Activated naive CD8-positive, alpha-beta T cell treated with anti-CD3 and anti-CD28 coated beads, Interleukin-2, amount 50 U/mL, for 24 hours (primary cell): ENCODE measurements around the gene SEPTIN2.

Experiments
- ATAC-seq: fragments of 150-1000 bp; cut with Tn5 transposase; one replicate; pipeline ENCODE4 v1.10.0; 2021
- DNase-seq: peaks from one replicate; pipeline ENCODE4 v3.0.0; 2021
- H3K27ac Mint-ChIP-seq: one replicate; pipeline ENCODE4 v1.8.0; 2021; ENCODE audit warnings: mild to moderate bottlenecking, mixed read lengths
- H3K27me3 Mint-ChIP-seq: one replicate; pipeline ENCODE4 v1.8.0; 2021; ENCODE audit warnings: mixed read lengths
- H3K36me3 Mint-ChIP-seq: one replicate; pipeline ENCODE4 v1.8.0; 2021; ENCODE audit warnings: low read depth, mixed read lengths
- H3K4me1 Mint-ChIP-seq: one replicate; pipeline ENCODE4 v1.8.0; 2021; ENCODE audit warnings: mixed read lengths
- H3K4me3 Mint-ChIP-seq: one replicate; pipeline ENCODE4 v1.8.0; 2021; ENCODE audit warnings: mild to moderate bottlenecking, moderate library complexity, mixed read lengths
- H3K9me3 Mint-ChIP-seq: one replicate; pipeline ENCODE4 v1.8.0; 2021; ENCODE audit warnings: mixed read lengths

Gene SEPTIN2

DNA sequence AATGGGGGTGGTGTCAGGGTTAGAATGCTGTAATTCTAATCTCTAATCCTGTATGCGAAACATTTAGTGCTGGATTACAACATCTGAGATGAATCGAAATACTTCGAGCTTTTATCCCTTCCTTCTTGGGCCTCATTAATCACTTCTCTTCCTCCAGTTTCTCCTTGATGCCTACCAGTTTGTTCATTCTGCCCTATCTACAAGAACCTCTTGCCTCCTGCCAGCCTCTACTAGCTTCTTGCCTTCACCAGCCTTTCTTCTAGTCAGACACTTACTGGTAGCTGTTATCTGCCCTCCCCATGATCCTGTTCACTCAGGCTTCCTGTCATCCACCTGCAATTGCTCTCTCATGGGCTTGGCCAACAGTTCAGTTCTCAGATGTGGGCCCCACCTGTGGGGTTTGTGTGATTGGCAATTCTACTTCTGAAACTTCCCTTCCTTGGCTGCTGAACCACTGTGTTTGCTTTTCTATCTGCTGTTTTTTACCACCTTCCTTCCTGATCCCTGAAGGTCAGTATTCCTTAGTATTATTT lies 25.0 kb downstream of the SEPTIN2 start:
- DNase-seq (no peak), ATAC-seq (no peak)
- no peak overlapping the region for H3K4me3 Mint-ChIP-seq
- no peaks in the 10 kb centered on the region for H3K9me3 Mint-ChIP-seq
- H3K27ac Mint-ChIP-seq = no peak overlapping the region
- H3K27me3 Mint-ChIP-seq = no peaks in the 10 kb centered on the region
- H3K4me1 Mint-ChIP-seq = peaks cover 14% of the 10 kb centered on the region
- H3K36me3 Mint-ChIP-seq = peaks cover 56% of the 10 kb centered on the region

GRCh38 chr2:241344925-241345651 lies 29.4 kb downstream of the SEPTIN2 start:
- H3K36me3 Mint-ChIP-seq = peaks cover 49% of the 10 kb centered on the region
- DNase-seq = no peak
- H3K9me3 Mint-ChIP-seq = no peaks in the 10 kb centered on the region
- peaks cover 3% of the 10 kb centered on the region for H3K4me1 Mint-ChIP-seq
- H3K27ac Mint-ChIP-seq = no peak overlapping the region
- no peak for ATAC-seq
- no peak overlapping the region for H3K4me3 Mint-ChIP-seq
- H3K27me3 Mint-ChIP-seq = no peaks in the 10 kb centered on the region

DNA sequence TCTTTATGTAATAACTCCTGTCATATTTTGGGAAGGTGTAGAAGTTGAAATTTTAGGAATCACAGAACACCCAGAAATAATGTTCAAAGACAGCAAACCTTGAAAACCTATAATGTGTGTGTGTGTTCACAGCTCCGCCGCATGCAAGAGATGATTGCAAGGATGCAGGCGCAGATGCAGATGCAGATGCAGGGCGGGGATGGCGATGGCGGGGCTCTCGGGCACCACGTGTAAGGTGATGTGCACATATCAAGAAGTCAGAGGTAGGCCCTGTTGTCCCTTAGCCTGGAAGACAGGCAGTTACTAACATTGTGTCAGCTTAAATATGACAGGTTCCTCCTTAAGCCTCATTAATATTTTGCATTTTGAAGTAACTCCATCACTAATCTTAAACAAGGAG lies 34.2 kb downstream of the SEPTIN2 start:
- no peaks in the 10 kb centered on the region for H3K27me3 Mint-ChIP-seq
- no peak overlapping the region for H3K27ac Mint-ChIP-seq
- DNase-seq = no peak
- H3K4me1 Mint-ChIP-seq = peaks cover 2% of the 10 kb centered on the region
- H3K36me3 Mint-ChIP-seq = peaks cover 52% of the 10 kb centered on the region
- H3K4me3 Mint-ChIP-seq = no peak overlapping the region
- ATAC-seq = no peak
- no peaks in the 10 kb centered on the region for H3K9me3 Mint-ChIP-seq

GRCh38 chr2:241350530-241350877 lies 34.8 kb downstream of the SEPTIN2 start:
- DNase-seq = no peak
- ATAC-seq = no peak
- peak overlapping the region; percentile 28 for H3K27ac Mint-ChIP-seq
- no peak overlapping the region for H3K4me3 Mint-ChIP-seq
- no peaks in the 10 kb centered on the region for H3K27me3 Mint-ChIP-seq
- H3K9me3 Mint-ChIP-seq = no peaks in the 10 kb centered on the region
- peaks cover 3% of the 10 kb centered on the region for H3K4me1 Mint-ChIP-seq
- H3K36me3 Mint-ChIP-seq = peaks cover 52% of the 10 kb centered on the region

DNA sequence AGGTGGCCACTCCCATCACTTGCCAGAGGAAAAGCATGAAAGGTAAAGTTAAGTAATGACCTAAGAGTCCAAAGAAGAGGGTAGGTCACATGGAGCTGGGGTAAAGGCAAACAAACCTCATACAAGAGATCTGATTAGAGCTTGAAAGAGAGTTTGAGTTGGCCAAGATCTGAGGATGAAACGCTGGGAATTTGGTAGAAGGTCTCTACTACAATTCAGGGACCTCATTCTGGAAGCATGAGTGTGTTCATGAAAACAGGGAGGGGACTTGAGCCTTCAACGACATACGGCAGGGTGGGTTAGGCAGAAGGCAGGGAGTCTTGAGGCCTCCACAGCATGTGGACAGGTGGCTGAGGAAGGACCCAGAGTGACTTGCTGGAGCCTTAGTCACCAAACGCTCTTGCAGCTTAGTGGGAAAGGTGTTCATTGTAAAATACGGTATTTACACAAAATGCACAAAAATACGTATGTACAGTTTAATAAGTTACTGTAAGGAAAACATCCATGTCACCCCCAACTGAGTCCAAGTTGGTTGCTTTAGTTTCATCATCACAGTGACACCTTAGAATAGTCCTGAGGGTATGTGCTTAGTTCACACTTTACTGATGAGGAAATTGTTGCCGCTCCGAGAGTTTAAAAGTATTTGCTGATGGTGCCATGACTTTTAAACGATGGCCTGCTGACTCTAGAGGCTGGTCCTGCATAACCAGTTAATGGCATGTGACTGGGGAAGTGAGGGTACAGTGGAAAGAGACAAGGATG lies 35.3 kb downstream of the SEPTIN2 start:
- ATAC-seq (no peak), DNase-seq (no peak)
- Mint-ChIP-seq H3K4me1 (peaks cover 3% of the 10 kb centered on the region), H3K27ac (peak overlapping the region; percentile 28), H3K4me3 (no peak overlapping the region), H3K9me3 (no peaks in the 10 kb centered on the region), H3K27me3 (no peaks in the 10 kb centered on the region), H3K36me3 (peaks cover 48% of the 10 kb centered on the region)

- DNase-seq (no peak), ATAC-seq (no peak)
- Mint-ChIP-seq H3K4me3 (no peak overlapping the region), H3K27me3 (no peaks in the 10 kb centered on the region), H3K9me3 (no peaks in the 10 kb centered on the region), H3K4me1 (peaks cover 3% of the 10 kb centered on the region), H3K27ac (peak overlapping the region; percentile 47), H3K36me3 (peaks cover 46% of the 10 kb centered on the region)
Observed at GRCh38 chr2:241351640-241352031, 35.9 kb downstream of the SEPTIN2 start.

- DNase-seq (no peak), ATAC-seq (no peak)
- Mint-ChIP-seq H3K4me3 (no peak overlapping the region), H3K27ac (peak overlapping the region; percentile 47), H3K27me3 (no peaks in the 10 kb centered on the region), H3K36me3 (peaks cover 46% of the 10 kb centered on the region), H3K4me1 (peaks cover 7% of the 10 kb centered on the region), H3K9me3 (no peaks in the 10 kb centered on the region)
Observed at GRCh38 chr2:241352227-241352626, 36.5 kb downstream of the SEPTIN2 start.

GRCh38 chr2:241354668-241355658 lies 39.2 kb downstream of the SEPTIN2 start:
- DNase-seq (peak; percentile 65), ATAC-seq (peak; percentile 40)
- peaks cover 34% of the 10 kb centered on the region for H3K36me3 Mint-ChIP-seq
- H3K9me3 Mint-ChIP-seq = no peaks in the 10 kb centered on the region
- peak overlapping the region; percentile 31 for H3K27ac Mint-ChIP-seq
- peaks cover 27% of the 10 kb centered on the region for H3K4me1 Mint-ChIP-seq
- no peaks in the 10 kb centered on the region for H3K27me3 Mint-ChIP-seq
- H3K4me3 Mint-ChIP-seq = peak overlapping the region; percentile 14

DNA sequence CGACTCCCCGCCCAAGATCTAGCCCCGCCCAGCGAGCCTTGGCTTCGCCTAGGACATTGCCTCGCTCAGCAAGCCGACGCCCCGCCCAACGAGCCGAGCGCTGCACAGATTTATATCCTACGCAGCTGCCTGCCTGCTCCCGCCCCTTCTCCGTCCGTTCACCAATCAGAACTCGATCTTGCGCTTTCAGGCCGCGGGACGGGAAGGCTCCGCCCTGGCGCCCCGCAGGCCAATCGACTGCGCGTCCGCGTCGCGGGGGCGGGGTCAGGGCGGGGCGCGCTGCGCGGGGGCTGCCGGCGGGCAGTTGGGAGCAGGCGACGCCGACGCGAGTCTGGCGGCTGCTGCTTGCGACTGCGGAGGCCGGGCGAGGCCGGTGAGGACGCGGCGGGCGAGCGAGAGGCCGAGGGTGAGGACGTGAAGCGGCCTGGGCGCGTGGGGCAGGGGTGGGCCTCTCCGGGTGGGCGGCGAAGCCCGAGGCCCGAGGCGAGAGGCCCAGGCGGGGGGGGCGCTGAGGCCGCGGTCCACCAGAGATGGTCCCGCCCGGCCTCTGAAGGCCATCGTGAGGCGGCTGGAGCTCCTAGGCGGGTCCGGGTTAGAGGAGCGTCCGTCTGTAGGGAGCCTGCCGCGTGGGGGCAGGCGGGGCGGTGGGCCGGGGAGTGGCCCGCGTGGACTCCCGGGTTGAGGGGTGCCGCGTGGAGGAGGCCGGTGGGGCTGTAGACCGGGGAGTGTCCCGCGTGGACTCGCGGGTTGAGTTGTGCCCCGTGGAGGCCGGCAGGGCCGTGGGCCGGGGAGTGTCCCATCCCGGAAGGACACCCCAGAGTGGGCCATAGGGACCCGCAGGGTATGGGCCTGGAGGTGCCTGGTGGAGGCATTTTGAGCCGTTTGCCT lies 40.5 kb downstream of the SEPTIN2 start, which contains the start of gene FARP2:
TSS of gene FARP2 (plus strand) at position 303 of the 888 bp plus-strand sequence. CDS start 16,823 bp downstream, outside the sequence.
- peak; percentile 94 for ATAC-seq
- Mint-ChIP-seq H3K4me3 (peak within 1 kb of the TSS; percentile 75), H3K27ac (peak within 1 kb of the TSS; percentile 79), H3K27me3 (no peaks in the 10 kb centered on the region), H3K36me3 (peaks cover 22% of the 10 kb centered on the region), H3K9me3 (no peaks in the 10 kb centered on the region), H3K4me1 (peaks cover 34% of the 10 kb centered on the region)
- peak; percentile 93 for DNase-seq

DNA sequence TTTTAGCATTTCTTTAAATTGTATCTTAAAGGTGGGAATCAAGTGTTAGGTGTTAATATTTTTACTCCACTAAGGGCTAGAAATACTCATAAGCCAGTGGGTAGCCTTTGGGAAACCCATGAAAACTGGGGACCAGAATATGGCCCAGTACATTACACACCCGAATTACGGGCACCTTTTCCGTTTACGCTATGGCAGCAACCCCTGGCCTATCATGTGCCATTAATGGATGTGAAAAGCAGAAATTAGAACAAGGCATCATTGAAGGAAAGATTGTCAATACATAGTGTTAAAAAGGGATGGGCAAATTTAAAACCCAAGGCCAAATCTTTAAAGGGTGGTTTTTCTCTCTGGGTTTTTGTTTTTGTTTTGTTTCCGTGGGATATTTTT lies 41.1 kb downstream of the SEPTIN2 start:
- no peak for DNase-seq
- no peak for ATAC-seq
- Mint-ChIP-seq H3K9me3 (no peaks in the 10 kb centered on the region), H3K4me1 (peaks cover 34% of the 10 kb centered on the region), H3K27ac (peak overlapping the region; percentile 79), H3K27me3 (no peaks in the 10 kb centered on the region), H3K36me3 (peaks cover 19% of the 10 kb centered on the region), H3K4me3 (peak overlapping the region; percentile 75)

- Mint-ChIP-seq H3K27me3 (no peaks in the 10 kb centered on the region), H3K36me3 (peaks cover 15% of the 10 kb centered on the region), H3K4me3 (peak overlapping the region; percentile 75), H3K4me1 (peaks cover 34% of the 10 kb centered on the region), H3K9me3 (no peaks in the 10 kb centered on the region), H3K27ac (no peak overlapping the region)
- DNase-seq (no peak), ATAC-seq (no peak)
Observed at GRCh38 chr2:241357531-241357930, 41.8 kb downstream of the SEPTIN2 start.

GRCh38 chr2:241358470-241358869 lies 42.7 kb downstream of the SEPTIN2 start:
- H3K27ac Mint-ChIP-seq = no peak overlapping the region
- H3K27me3 Mint-ChIP-seq = no peaks in the 10 kb centered on the region
- H3K36me3 Mint-ChIP-seq = peaks cover 11% of the 10 kb centered on the region
- H3K4me1 Mint-ChIP-seq = peaks cover 34% of the 10 kb centered on the region
- DNase-seq = no peak
- H3K9me3 Mint-ChIP-seq = no peaks in the 10 kb centered on the region
- peak overlapping the region; percentile 12 for H3K4me3 Mint-ChIP-seq
- ATAC-seq = peak; percentile 8

DNA sequence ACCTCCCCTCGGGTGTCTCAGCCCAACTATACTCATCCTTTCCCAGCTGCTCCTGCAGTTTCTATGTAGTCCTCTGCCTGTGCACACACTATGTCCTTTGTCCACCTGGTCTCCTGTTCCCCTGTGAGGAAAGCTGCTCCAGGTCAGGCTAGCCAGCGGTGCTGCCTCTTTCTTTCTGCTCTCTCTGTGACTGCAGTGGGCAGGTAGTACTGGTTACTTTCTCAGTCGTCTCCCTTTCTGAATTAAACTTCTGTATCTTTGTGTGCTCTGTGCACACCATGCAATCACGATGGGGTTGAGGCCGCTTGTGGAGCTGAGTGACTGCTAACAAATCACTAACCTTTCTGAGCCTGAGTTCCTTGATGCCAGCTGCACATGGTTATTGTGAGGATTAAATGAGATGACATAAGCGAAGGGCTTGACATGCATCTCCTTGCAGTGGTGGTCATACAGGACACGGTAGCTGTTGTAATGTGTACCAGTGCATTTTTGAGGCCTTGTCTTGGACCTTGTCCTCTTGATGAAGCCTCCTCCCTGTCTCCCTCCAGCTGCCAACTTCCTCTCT lies 43.8 kb downstream of the SEPTIN2 start:
- Mint-ChIP-seq H3K9me3 (no peaks in the 10 kb centered on the region), H3K27ac (no peak overlapping the region), H3K36me3 (peaks cover 2% of the 10 kb centered on the region), H3K27me3 (no peaks in the 10 kb centered on the region), H3K4me3 (no peak overlapping the region), H3K4me1 (peaks cover 34% of the 10 kb centered on the region)
- no peak for DNase-seq
- no peak for ATAC-seq
